Bronchial epithelial cell (primary cell): ENCODE data around the gene COA8. TPM values are rescaled to one million over a fixed set of nuclear protein-coding genes. Genes with fewer than 3 reads are reported as not detected.

ENCODE experiments used
- DNase-seq: peaks from one replicate; pipeline ENCODE4 v3.0.0-alpha.2; 2010; ENCODE audit warnings: low read depth
- FAIRE-seq: peaks from 2 replicates; lab custom pipeline; 2011; peaks lifted over from hg19 to GRCh38; lab: Jason Lieb, UNC
- H3K27me3 ChIP-seq: 2 replicates; pipeline ENCODE4 v1.5.1; 2011; ENCODE audit warnings: low read length; ENCODE audit not compliant: control insufficient read depth, insufficient read depth
- H3K36me3 ChIP-seq: 2 replicates; pipeline ENCODE4 v1.5.1; 2011; ENCODE audit warnings: low read length; ENCODE audit not compliant: control insufficient read depth, insufficient read depth
- H3K4me3 ChIP-seq: 2 replicates; pipeline ENCODE4 v1.5.1; 2011; ENCODE audit warnings: mild to moderate bottlenecking, low read depth, low read length, control low read depth
- CTCF ChIP-seq: IDR thresholded peaks from 2 replicates; pipeline ENCODE4 v1.5.1; 2011; ENCODE audit warnings: mild to moderate bottlenecking, moderate library complexity, low read length, control low read depth, inconsistent platforms; ENCODE audit not compliant: insufficient read depth, severe bottlenecking
- total RNA-seq: library from RNA; depleted of rRNA; stranded (reverse); fragments of >200 nt; gene quantifications from 2 replicates; pipeline ENCODE4 v1.2.1, GENCODE V29; 2014

The COA8 gene
- total RNA-seq, 1 donor from 2014 or later: 17.4 TPM

GRCh38 chr14:103545219-103545914, 17.4 kb upstream of the COA8 start:
- FAIRE-seq: no peak
- no peak for DNase-seq
- no peaks in the 10 kb centered on the region for H3K36me3 ChIP-seq
- no peaks in the 10 kb centered on the region for H3K27me3 ChIP-seq
- no peak overlapping the region for H3K4me3 ChIP-seq
- no peak for TF ChIP-seq CTCF

GRCh38 chr14:103545915-103546651, 16.7 kb upstream of the COA8 start:
- Histone ChIP-seq H3K27me3 (no peaks in the 10 kb centered on the region), H3K36me3 (no peaks in the 10 kb centered on the region), H3K4me3 (no peak overlapping the region)
- FAIRE-seq (no peak), DNase-seq (no peak)
- no peak for TF ChIP-seq CTCF

GRCh38 chr14:103546652-103547454, 15.9 kb upstream of the COA8 start:
- peak; percentile 89 for TF ChIP-seq CTCF
- Histone ChIP-seq H3K4me3 (no peak overlapping the region), H3K36me3 (no peaks in the 10 kb centered on the region), H3K27me3 (no peaks in the 10 kb centered on the region)
- DNase-seq: peak; percentile 32
- FAIRE-seq: no peak

- DNase-seq: no peak
- no peak for FAIRE-seq
- no peak overlapping the region for H3K4me3 ChIP-seq
- no peaks in the 10 kb centered on the region for H3K27me3 ChIP-seq
- no peak for TF ChIP-seq CTCF
- no peaks in the 10 kb centered on the region for H3K36me3 ChIP-seq
Observed at GRCh38 chr14:103547455-103547940, 15.3 kb upstream of the COA8 start.

GRCh38 chr14:103547941-103548462, 14.8 kb upstream of the COA8 start:
- Histone ChIP-seq H3K36me3 (no peaks in the 10 kb centered on the region), H3K4me3 (no peak overlapping the region), H3K27me3 (no peaks in the 10 kb centered on the region)
- FAIRE-seq: no peak
- TF ChIP-seq CTCF: no peak
- DNase-seq: no peak
